PC-3 (cell line): ENCODE data around the gene SPACDR. TPM values are rescaled to one million over a fixed set of nuclear protein-coding genes. Genes with fewer than 3 reads are reported as not detected.

ENCODE experiments used
- ATAC-seq: fragments of 200-7000 bp; cut with Tn5 transposase; 2 replicates; pipeline ENCODE4 v1.9.1; 2020; ENCODE audit warnings: mild to moderate bottlenecking, moderate library complexity
- BruUV-seq: library from RNA; stranded (reverse); fragments of 400-500 nt; replicated peaks from 2 replicates; lab custom pipeline; 2021; lab: Mats Ljungman, UMichigan
- CTCF ChIA-PET: fragments of 300-600 bp; sonication (Branson Sonifier 250); formaldehyde crosslinking; loops from one replicate; lab custom pipeline; 2022; ENCODE audit warnings: antibody characterized with exemption; lab: Charles Lee
- POLR2A ChIA-PET: fragments of 300-600 bp; sonication (Branson Sonifier 250); formaldehyde crosslinking; loops from one replicate; lab custom pipeline; 2022; ENCODE audit warnings: antibody characterized with exemption; ENCODE audit not compliant: unreplicated experiment; lab: Charles Lee
- DNase-seq: peaks from one replicate; pipeline ENCODE4 v3.0.0-alpha.2; 2015
- H2AFZ ChIP-seq: fragments of 300-600 bp; sonication (generic); 2 replicates; pipeline ENCODE4 v1.6.0; 2016; ENCODE audit warnings: antibody characterized with exemption, low read length
- H3F3A ChIP-seq: fragments of 300-600 bp; sonication (generic); one replicate; pipeline ENCODE4 v1.6.0; 2017; ENCODE audit warnings: antibody characterized with exemption, low read length, control low read depth, mild to moderate bottlenecking; ENCODE audit not compliant: unreplicated experiment
- H3K27ac ChIP-seq: fragments of 300-600 bp; sonication (generic); 2 replicates; pipeline ENCODE4 v1.5.1; 2016; ENCODE audit warnings: mild to moderate bottlenecking, low read length
- H3K27me3 ChIP-seq: fragments of 300-600 bp; sonication (generic); 2 replicates; pipeline ENCODE4 v1.6.1; 2016; ENCODE audit warnings: low read length, mixed read lengths
- H3K36me3 ChIP-seq: fragments of 300-600 bp; sonication (generic); 2 replicates; pipeline ENCODE4 v1.6.1; 2016; ENCODE audit warnings: low read depth, mixed run types, low read length, mixed read lengths
- H3K4me1 ChIP-seq: fragments of 300-600 bp; sonication (generic); 2 replicates; pipeline ENCODE4 v1.5.1; 2016; ENCODE audit warnings: low read length; ENCODE audit not compliant: insufficient read depth
- H3K4me2 ChIP-seq: fragments of 300-600 bp; sonication (generic); 2 replicates; pipeline ENCODE4 v1.6.0; 2016; ENCODE audit warnings: low read length
- H3K4me3 ChIP-seq: fragments of 300-600 bp; sonication (generic); 2 replicates; pipeline ENCODE4 v1.5.1; 2016; ENCODE audit warnings: mild to moderate bottlenecking, low read length, mixed read lengths
- H3K79me2 ChIP-seq: fragments of 300-600 bp; sonication (generic); 2 replicates; pipeline ENCODE4 v1.6.1; 2017; ENCODE audit warnings: low read length, mixed read lengths
- H3K9ac ChIP-seq: fragments of 300-600 bp; sonication (generic); 2 replicates; pipeline ENCODE4 v1.6.0; 2016; ENCODE audit warnings: mild to moderate bottlenecking, low read length
- H3K9me2 ChIP-seq: fragments of 300-600 bp; sonication (generic); replicated peaks from 2 replicates; pipeline ENCODE4 v1.6.1; 2016; ENCODE audit warnings: mixed run types, low read length, mixed read lengths
- H3K9me3 ChIP-seq: fragments of 300-600 bp; sonication (generic); 2 replicates; pipeline ENCODE4 v1.6.1; 2016; ENCODE audit warnings: low read length, mixed read lengths
- H4K20me1 ChIP-seq: fragments of 300-600 bp; sonication (generic); 2 replicates; pipeline ENCODE4 v1.6.1; 2016; ENCODE audit warnings: low read length, mixed read lengths
- CTCF ChIP-seq: fragments of 300-600 bp; sonication (generic); conservative IDR thresholded peaks from 2 replicates; pipeline ENCODE4 v1.5.1; 2017; ENCODE audit warnings: antibody characterized with exemption, low read depth, mild to moderate bottlenecking, low read length
- EZH2 ChIP-seq: fragments of 300-600 bp; sonication (generic); IDR thresholded peaks from one replicate; pipeline ENCODE4 v1.6.1; 2017; ENCODE audit warnings: antibody characterized with exemption, mild to moderate bottlenecking, low read length; ENCODE audit not compliant: unreplicated experiment
- EZH2phosphoT487 ChIP-seq: fragments of 300-600 bp; sonication (generic); IDR thresholded peaks from 2 replicates; pipeline ENCODE4 v1.6.1; 2018; ENCODE audit warnings: mild to moderate bottlenecking, antibody characterized with exemption, low read length, borderline replicate concordance
- intact Hi-C: fragments of 100-400 bp; cut with micrococcal nuclease; formaldehyde crosslinking; loops from 2 replicates; pipeline ENCODE4 v1.9.0; 2023
- total RNA-seq: library from RNA; depleted of rRNA; stranded (reverse); fragments of >200 nt; gene quantifications from 2 replicates; pipeline ENCODE4 v1.2.3, GENCODE V29; 2014

The SPACDR gene
- total RNA-seq, 1 experiment from 2014 or later: 0.11 TPM

DNA sequence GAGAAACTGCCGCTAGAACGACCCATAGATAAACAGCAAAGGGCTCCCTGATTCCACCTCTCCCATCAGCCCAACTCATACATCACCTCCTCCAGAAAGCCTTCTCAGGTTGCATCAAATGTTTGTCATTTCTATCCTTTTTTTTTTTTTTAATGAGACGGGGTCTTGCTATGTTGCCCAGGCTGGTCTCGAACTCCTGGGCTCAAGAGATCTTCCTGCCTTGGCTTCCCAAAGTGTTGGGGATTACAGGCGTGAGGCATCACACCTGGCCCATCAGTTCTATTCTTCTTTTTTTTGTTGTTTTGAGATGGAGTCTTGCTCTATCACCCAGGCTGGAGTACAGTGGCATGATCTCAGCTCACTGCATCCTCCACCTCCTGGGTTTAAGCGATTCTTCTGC is 7.0 kb downstream of the SPACDR start:
- no peak overlapping the region for H2AFZ ChIP-seq
- intact Hi-C loops: no loop called here
- no peak overlapping the region for H3K9ac ChIP-seq
- H3K79me2 ChIP-seq: no peaks in the 10 kb centered on the region
- CTCF ChIA-PET: no interaction called here
- no peaks in the 10 kb centered on the region for H3F3A ChIP-seq
- DNase-seq (no peak), ATAC-seq (no peak)
- H3K9me3 ChIP-seq: no peaks in the 10 kb centered on the region
- H3K4me1 ChIP-seq: no peaks in the 10 kb centered on the region
- no peaks in the 10 kb centered on the region for H3K27me3 ChIP-seq
- no peak overlapping the region for H3K4me3 ChIP-seq
- TF ChIP-seq EZH2phosphoT487: no peak
- TF ChIP-seq EZH2: no peak
- no peak for TF ChIP-seq CTCF
- no peaks in the 10 kb centered on the region for H3K9me2 ChIP-seq
- no peak overlapping the region for H3K4me2 ChIP-seq
- no peaks in the 10 kb centered on the region for H4K20me1 ChIP-seq
- POLR2A ChIA-PET: no interaction called here
- H3K36me3 ChIP-seq: no peaks in the 10 kb centered on the region
- no peak overlapping the region for H3K27ac ChIP-seq
- no TSS peak for BruUV-seq

DNA sequence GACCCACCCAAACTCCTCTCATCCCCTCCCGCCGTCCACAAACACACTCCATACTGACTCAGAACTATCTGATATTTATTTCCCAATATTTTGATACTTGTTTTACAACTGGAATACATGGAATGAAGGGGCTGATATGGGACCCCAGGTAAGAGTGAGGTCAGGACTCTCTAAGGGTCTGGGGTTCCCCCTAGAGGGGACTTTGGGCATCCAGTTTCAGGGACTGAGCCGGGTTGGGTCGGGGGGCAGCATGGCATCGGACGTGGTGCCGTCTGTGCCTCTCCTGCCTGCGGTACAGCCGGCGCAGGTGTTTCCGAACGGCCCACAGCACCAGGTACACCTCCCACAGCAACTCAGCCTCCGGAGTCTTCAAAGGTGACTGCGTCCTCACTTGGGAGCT is 7.5 kb downstream of the SPACDR start:
- no peak overlapping the region for H3K27ac ChIP-seq
- CTCF ChIA-PET: no interaction called here

More for the DNA sequence above, 7.5 kb downstream of the SPACDR start:
- Histone ChIP-seq H3K4me2 (no peak overlapping the region), H3K36me3 (no peaks in the 10 kb centered on the region), H3K9me3 (no peaks in the 10 kb centered on the region), H3F3A (no peaks in the 10 kb centered on the region), H3K4me1 (no peaks in the 10 kb centered on the region), H3K9me2 (no peaks in the 10 kb centered on the region), H3K79me2 (no peaks in the 10 kb centered on the region), H3K9ac (no peak overlapping the region), H3K4me3 (no peak overlapping the region), H4K20me1 (no peaks in the 10 kb centered on the region), H2AFZ (no peak overlapping the region), H3K27me3 (no peaks in the 10 kb centered on the region)
- TF ChIP-seq EZH2phosphoT487: no peak
- no peak for TF ChIP-seq CTCF
- TF ChIP-seq EZH2: no peak
- ATAC-seq (no peak), DNase-seq (no peak)
- BruUV-seq: no TSS peak
- intact Hi-C loops: no loop called here
- POLR2A ChIA-PET: no interaction called here
